GM12878 (cell line): ENCODE measurements around the gene FRMD5. TPM values are rescaled to one million over a fixed set of nuclear protein-coding genes. Genes with fewer than 3 reads are reported as not detected.

Source experiments
- ATAC-seq: fragments of 200-7000 bp; cut with Tn5 transposase; 3 replicates; pipeline ENCODE4 v1.9.1; 2020; ENCODE audit warnings: mild to moderate bottlenecking, moderate library complexity
- BruUV-seq: library from RNA; stranded (reverse); fragments of 400-500 nt; replicated peaks from 2 replicates; lab custom pipeline; 2021; lab: Mats Ljungman, UMichigan
- CTCF ChIA-PET: fragments of 300-600 bp; sonication (Branson Sonifier 250); formaldehyde crosslinking; extraction: SDS; loops from one replicate; lab custom pipeline; 2021; ENCODE audit warnings: inconsistent platforms; lab: Yijun Ruan, JAX
- POLR2A ChIA-PET: fragments of 350-600 bp; formaldehyde crosslinking; extraction: SDS; loops from one replicate; lab custom pipeline; 2021; ENCODE audit warnings: inconsistent platforms; lab: Charles Lee
- RAD21 ChIA-PET: fragments of 300-600 bp; sonication (Branson Sonifier 250); formaldehyde crosslinking; loops from one replicate; lab custom pipeline; 2023; ENCODE audit warnings: antibody characterized with exemption; ENCODE audit not compliant: unreplicated experiment; lab: Charles Lee
- SMC1A ChIA-PET: fragments of 300-600 bp; sonication (Branson Sonifier 250); formaldehyde crosslinking; loops from one replicate; lab custom pipeline; 2023; ENCODE audit not compliant: unreplicated experiment, uncharacterized antibody; lab: Charles Lee
- DNase-seq: peaks from one replicate; pipeline ENCODE4 v3.0.0-alpha.2; 2011; ENCODE audit warnings: low read depth, low spot score
- FAIRE-seq: peaks from 3 replicates; lab custom pipeline; 2011; peaks lifted over from hg19 to GRCh38; lab: Jason Lieb, UNC
- H2AFZ ChIP-seq: 2 replicates; pipeline ENCODE4 v1.6.0; 2011; ENCODE audit warnings: low read depth, low read length, control low read depth; ENCODE audit not compliant: control insufficient read depth
- H3K27ac ChIP-seq: 2 replicates; pipeline ENCODE4 v1.5.1; 2011; ENCODE audit warnings: control low read depth; ENCODE audit not compliant: control insufficient read depth, insufficient read depth
- H3K27me3 ChIP-seq, 2 experiments: replicated peaks in 1 of 2; 2 replicates each; pipeline versions ENCODE4 v1.6.0 to v1.6.1; 2011; ENCODE audit warnings: low read length in 1 of 2; ENCODE audit not compliant: control insufficient read depth in 2 of 2, insufficient read depth in 2 of 2
- H3K36me3 ChIP-seq, 2 experiments: 2 replicates each; pipeline ENCODE4 v1.5.1; 2011; ENCODE audit warnings: low read length in 1 of 2; ENCODE audit not compliant: control insufficient read depth in 2 of 2, insufficient read depth in 2 of 2
- H3K4me1 ChIP-seq: 2 replicates; pipeline ENCODE4 v1.6.1; 2011; ENCODE audit warnings: mild to moderate bottlenecking, low read length, moderate library complexity, mixed read lengths; ENCODE audit not compliant: control insufficient read depth, insufficient read depth
- H3K4me2 ChIP-seq: 2 replicates; pipeline ENCODE4 v1.6.0; 2011; ENCODE audit warnings: control low read depth; ENCODE audit not compliant: control insufficient read depth, insufficient read depth
- H3K4me3 ChIP-seq: fragments of 200-600 bp; sonication (generic); 2 replicates; pipeline ENCODE4 v1.5.1; 2016
- H3K79me2 ChIP-seq: 2 replicates; pipeline ENCODE4 v1.6.0; 2011; ENCODE audit warnings: low read length; ENCODE audit not compliant: control insufficient read depth, insufficient read depth
- H3K9ac ChIP-seq: 2 replicates; pipeline ENCODE4 v1.8.0; 2011; ENCODE audit warnings: low read length, control low read depth, mixed read lengths; ENCODE audit not compliant: control insufficient read depth, insufficient read depth
- H3K9me3 ChIP-seq: replicated peaks from 3 replicates; pipeline ENCODE4 v1.5.1; 2011; ENCODE audit warnings: mild to moderate bottlenecking, low read length; ENCODE audit not compliant: control insufficient read depth, insufficient read depth
- H4K20me1 ChIP-seq: 2 replicates; pipeline ENCODE4 v1.6.0; 2011; ENCODE audit not compliant: control insufficient read depth, insufficient read depth
- BCL11A ChIP-seq: IDR thresholded peaks from 2 replicates; pipeline ENCODE4 v1.6.1; 2011; ENCODE audit warnings: low read depth, low read length
- CREB1 ChIP-seq: IDR thresholded peaks from 2 replicates; pipeline ENCODE4 v1.6.1; 2012; ENCODE audit warnings: low read depth, mild to moderate bottlenecking, inconsistent platforms
- DPF2 ChIP-seq: fragments of 450-650 bp; IDR thresholded peaks from 2 replicates; pipeline ENCODE4 v1.6.1; 2017; ENCODE audit warnings: mild to moderate bottlenecking
- EZH2 ChIP-seq: IDR thresholded peaks from 2 replicates; pipeline ENCODE4 v1.6.1; 2012; ENCODE audit warnings: low read depth, mild to moderate bottlenecking, control low read depth, inconsistent platforms, low read length, borderline replicate concordance; ENCODE audit not compliant: control insufficient read depth
- FOXK2 ChIP-seq: fragments of 450-650 bp; IDR thresholded peaks from 2 replicates; pipeline ENCODE4 v1.6.1; 2017; ENCODE audit warnings: mild to moderate bottlenecking, moderate library complexity
- JUNB ChIP-seq: IDR thresholded peaks from 2 replicates; pipeline ENCODE4 v1.6.1; 2016; ENCODE audit warnings: antibody characterized with exemption, mild to moderate bottlenecking
- KLF5 ChIP-seq: fragments of 450-650 bp; IDR thresholded peaks from 2 replicates; pipeline ENCODE4 v1.6.1; 2014; ENCODE audit warnings: mild to moderate bottlenecking; ENCODE audit not compliant: partially characterized antibody
- MEF2A ChIP-seq: IDR thresholded peaks from 2 replicates; pipeline ENCODE4 v1.6.1; 2011; ENCODE audit warnings: low read depth, mild to moderate bottlenecking, low read length, moderate library complexity; ENCODE audit not compliant: insufficient read depth
- MXI1 ChIP-seq: fragments of 150-350 bp; IDR thresholded peaks from 2 replicates; pipeline ENCODE4 v1.6.1; 2011; ENCODE audit warnings: low read depth, mild to moderate bottlenecking, inconsistent platforms, low read length, improper control_type of control experiment
- MYC ChIP-seq: IDR thresholded peaks from 2 replicates; pipeline ENCODE4 v1.6.1; 2011; ENCODE audit warnings: mild to moderate bottlenecking, low read length, moderate library complexity, inconsistent platforms; ENCODE audit not compliant: insufficient read depth, insufficient replicate concordance, insufficient read length, severe bottlenecking
- PAX5 ChIP-seq: IDR thresholded peaks from 2 replicates; pipeline ENCODE4 v1.6.1; 2011; ENCODE audit warnings: low read depth, low read length, borderline replicate concordance
- RUNX3 ChIP-seq: IDR thresholded peaks from 2 replicates; pipeline ENCODE4 v1.6.1; 2012; ENCODE audit warnings: low read length, inconsistent platforms
- WGBS: methylation state at CpG from one replicate; pipeline ENCODE4 v1.1.6; 2016; ENCODE audit warnings: low lambda C conversion rate; ENCODE audit not compliant: insufficient replicate concordance, insufficient coverage; ENCODE audit errors: missing lambda C conversion rate; 5-methylcytosine and 5-hydroxymethylcytosine counted together
- in situ Hi-C: fragments of 300-500 bp; cut with MboI; formaldehyde crosslinking; loops from 9 replicates; pipeline ENCODE4 v1.14.3; 2018; ENCODE audit warnings: mixed read lengths
- intact Hi-C: fragments of 100-400 bp; cut with micrococcal nuclease; formaldehyde crosslinking; loops from one replicate; pipeline ENCODE4 v1.14.2; 2022; ENCODE audit not compliant: unreplicated experiment
- polyA plus RNA-seq, 11 experiments: library from polyadenylated mRNA; depleted of rRNA in 4 of 11; unstranded in 6 of 11; stranded (reverse) in 5 of 11; fragments of >200 nt; fragmentation: Nextera tagmentation in 4 of 11; fragmentation: Illumina TruSeq in 1 of 11; extraction: Ambion mirVana in 4 of 11; extraction: Trizol in 1 of 11; gene quantifications; 1 replicate in 1 of 11; 2 replicates in 10 of 11; pipeline versions ENCODE4 v1.2.1 to v1.2.3, GENCODE V29; 2011 to 2016; ENCODE audit warnings: inconsistent platforms in 2 of 11, missing spikeins in 2 of 11, low read depth in 1 of 11
- total RNA-seq, 4 experiments: library from RNA; depleted of rRNA in 3 of 4; stranded (reverse); fragments of >200 nt in 3 of 4; fragmentation: Illumina TruSeq in 1 of 4; extraction: Trizol in 1 of 4; gene quantifications; 2 replicates each; pipeline versions ENCODE4 v1.2.1 to v1.2.3, GENCODE V29; 2013 to 2021
- TF ChIP-seq, protein P1 (sequence below): IDR thresholded peaks from 2 replicates; pipeline ENCODE4 v1.6.1; 2012; ENCODE audit warnings: improper control_type of control experiment, low read depth, low read length; ENCODE audit not compliant: insufficient replicate concordance
- TF ChIP-seq, protein P2 (sequence below): IDR thresholded peaks from 2 replicates; pipeline ENCODE4 v1.6.1; 2012; ENCODE audit warnings: mild to moderate bottlenecking, low read depth, low read length

The FRMD5 gene
- total and polyA plus RNA-seq, 10 of the 15 experiments (the other 5 are each of a cell fraction or from before 2014, with no cell fraction given), result 0.26 to 6.4 (median 0.68) TPM; not detected in 1

DNA sequence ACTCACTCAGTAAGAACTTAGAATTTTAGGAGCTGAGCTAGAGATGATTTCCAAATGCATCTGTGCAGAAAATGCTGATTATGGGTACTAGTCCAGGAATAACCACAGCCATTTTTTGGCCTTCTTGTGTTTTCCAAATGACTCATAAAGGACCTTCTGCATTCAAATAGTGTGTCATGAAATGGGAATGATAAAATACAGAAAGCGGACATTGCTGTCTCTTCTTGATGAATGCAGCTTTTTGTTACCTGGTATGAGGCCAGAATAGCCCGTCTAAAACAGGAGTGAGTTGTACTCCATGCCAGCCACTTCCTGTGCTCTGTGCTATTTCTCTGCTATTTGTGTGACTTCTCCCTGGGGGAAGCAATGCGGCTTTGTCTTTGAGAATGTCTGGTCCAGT, 20.5 kb upstream of the FRMD5 start:
- Histone ChIP-seq H3K9me3 (no peaks in the 10 kb centered on the region), H3K36me3 (no peaks in the 10 kb centered on the region), H3K27me3 (no peaks in the 10 kb centered on the region), H3K79me2 (no peaks in the 10 kb centered on the region), H2AFZ (no peak overlapping the region), H4K20me1 (no peaks in the 10 kb centered on the region), H3K9ac (no peak overlapping the region), H3K4me2 (no peak overlapping the region), H3K4me3 (no peak overlapping the region), H3K27ac (no peak overlapping the region), H3K4me1 (no peaks in the 10 kb centered on the region)
- no peak for FAIRE-seq
- BruUV-seq, result no TSS peak
- intact Hi-C loops (loop anchor here (5.0 to 10.0 kb wide), 3 partner anchors 148 to 313 kb away; no protein-coding TSS in a partner anchor), in situ Hi-C loops (loop anchor here (5.0 kb wide), 1 partner anchor 313 kb away; no protein-coding TSS in a partner anchor)
- 4% methylated on average over 3 of the region's 3 CpGs for WGBS
- no peak for DNase-seq
- ChIA-PET RAD21 (interaction anchor here (1.1 kb wide), 1 partner anchor 103 kb away, joined by 4 read pairs; no protein-coding TSS in a partner anchor), SMC1A (interaction anchor here (0.9 to 7.3 kb wide), 2 partner anchors 11 to 105 kb away, joined by 3 to 60 read pairs; no protein-coding TSS in a partner anchor), CTCF (interaction anchor here (1.1 to 9.0 kb wide), 3 partner anchors 17 to 103 kb away, joined by 3 to 77 read pairs (median 4); no protein-coding TSS in a partner anchor), POLR2A (interaction anchor here (0.6 kb wide), 2 partner anchors 92 to 316 kb away, joined by 3 to 4 read pairs; no protein-coding TSS in a partner anchor)
- no peak for ATAC-seq
- no peak for TF ChIP-seq BCL11A
- TF ChIP-seq CREB1, result no peak
- no peak for TF ChIP-seq FOXK2
- TF ChIP-seq PAX5, result no peak
- TF ChIP-seq, protein P1, sequence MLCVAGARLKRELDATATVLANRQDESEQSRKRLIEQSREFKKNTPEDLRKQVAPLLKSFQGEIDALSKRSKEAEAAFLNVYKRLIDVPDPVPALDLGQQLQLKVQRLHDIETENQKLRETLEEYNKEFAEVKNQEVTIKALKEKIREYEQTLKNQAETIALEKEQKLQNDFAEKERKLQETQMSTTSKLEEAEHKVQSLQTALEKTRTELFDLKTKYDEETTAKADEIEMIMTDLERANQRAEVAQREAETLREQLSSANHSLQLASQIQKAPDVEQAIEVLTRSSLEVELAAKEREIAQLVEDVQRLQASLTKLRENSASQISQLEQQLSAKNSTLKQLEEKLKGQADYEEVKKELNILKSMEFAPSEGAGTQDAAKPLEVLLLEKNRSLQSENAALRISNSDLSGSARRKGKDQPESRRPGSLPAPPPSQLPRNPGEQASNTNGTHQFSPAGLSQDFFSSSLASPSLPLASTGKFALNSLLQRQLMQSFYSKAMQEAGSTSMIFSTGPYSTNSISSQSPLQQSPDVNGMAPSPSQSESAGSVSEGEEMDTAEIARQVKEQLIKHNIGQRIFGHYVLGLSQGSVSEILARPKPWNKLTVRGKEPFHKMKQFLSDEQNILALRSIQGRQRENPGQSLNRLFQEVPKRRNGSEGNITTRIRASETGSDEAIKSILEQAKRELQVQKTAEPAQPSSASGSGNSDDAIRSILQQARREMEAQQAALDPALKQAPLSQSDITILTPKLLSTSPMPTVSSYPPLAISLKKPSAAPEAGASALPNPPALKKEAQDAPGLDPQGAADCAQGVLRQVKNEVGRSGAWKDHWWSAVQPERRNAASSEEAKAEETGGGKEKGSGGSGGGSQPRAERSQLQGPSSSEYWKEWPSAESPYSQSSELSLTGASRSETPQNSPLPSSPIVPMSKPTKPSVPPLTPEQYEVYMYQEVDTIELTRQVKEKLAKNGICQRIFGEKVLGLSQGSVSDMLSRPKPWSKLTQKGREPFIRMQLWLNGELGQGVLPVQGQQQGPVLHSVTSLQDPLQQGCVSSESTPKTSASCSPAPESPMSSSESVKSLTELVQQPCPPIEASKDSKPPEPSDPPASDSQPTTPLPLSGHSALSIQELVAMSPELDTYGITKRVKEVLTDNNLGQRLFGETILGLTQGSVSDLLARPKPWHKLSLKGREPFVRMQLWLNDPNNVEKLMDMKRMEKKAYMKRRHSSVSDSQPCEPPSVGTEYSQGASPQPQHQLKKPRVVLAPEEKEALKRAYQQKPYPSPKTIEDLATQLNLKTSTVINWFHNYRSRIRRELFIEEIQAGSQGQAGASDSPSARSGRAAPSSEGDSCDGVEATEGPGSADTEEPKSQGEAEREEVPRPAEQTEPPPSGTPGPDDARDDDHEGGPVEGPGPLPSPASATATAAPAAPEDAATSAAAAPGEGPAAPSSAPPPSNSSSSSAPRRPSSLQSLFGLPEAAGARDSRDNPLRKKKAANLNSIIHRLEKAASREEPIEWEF, result no peak
- TF ChIP-seq RUNX3, result no peak
- TF ChIP-seq, protein P2, sequence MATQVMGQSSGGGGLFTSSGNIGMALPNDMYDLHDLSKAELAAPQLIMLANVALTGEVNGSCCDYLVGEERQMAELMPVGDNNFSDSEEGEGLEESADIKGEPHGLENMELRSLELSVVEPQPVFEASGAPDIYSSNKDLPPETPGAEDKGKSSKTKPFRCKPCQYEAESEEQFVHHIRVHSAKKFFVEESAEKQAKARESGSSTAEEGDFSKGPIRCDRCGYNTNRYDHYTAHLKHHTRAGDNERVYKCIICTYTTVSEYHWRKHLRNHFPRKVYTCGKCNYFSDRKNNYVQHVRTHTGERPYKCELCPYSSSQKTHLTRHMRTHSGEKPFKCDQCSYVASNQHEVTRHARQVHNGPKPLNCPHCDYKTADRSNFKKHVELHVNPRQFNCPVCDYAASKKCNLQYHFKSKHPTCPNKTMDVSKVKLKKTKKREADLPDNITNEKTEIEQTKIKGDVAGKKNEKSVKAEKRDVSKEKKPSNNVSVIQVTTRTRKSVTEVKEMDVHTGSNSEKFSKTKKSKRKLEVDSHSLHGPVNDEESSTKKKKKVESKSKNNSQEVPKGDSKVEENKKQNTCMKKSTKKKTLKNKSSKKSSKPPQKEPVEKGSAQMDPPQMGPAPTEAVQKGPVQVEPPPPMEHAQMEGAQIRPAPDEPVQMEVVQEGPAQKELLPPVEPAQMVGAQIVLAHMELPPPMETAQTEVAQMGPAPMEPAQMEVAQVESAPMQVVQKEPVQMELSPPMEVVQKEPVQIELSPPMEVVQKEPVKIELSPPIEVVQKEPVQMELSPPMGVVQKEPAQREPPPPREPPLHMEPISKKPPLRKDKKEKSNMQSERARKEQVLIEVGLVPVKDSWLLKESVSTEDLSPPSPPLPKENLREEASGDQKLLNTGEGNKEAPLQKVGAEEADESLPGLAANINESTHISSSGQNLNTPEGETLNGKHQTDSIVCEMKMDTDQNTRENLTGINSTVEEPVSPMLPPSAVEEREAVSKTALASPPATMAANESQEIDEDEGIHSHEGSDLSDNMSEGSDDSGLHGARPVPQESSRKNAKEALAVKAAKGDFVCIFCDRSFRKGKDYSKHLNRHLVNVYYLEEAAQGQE, result no peak
- no peak for TF ChIP-seq EZH2
- no peak for TF ChIP-seq JUNB
- TF ChIP-seq KLF5, result no peak
- no peak for TF ChIP-seq MYC
- no peak for TF ChIP-seq MEF2A
- TF ChIP-seq DPF2, result no peak
- no peak for TF ChIP-seq MXI1
